Liver (tissue), 9 donors: ENCODE data around the gene ABCB9. TPM values are rescaled to one million over a fixed set of nuclear protein-coding genes. Genes with fewer than 3 reads are reported as not detected.

Experiments
- DNase-seq: peaks from one replicate; pipeline ENCODE4 v3.0.0-alpha.2; 2017; ENCODE audit warnings: low spot score
- H3K27ac ChIP-seq, 2 donors: one replicate each; pipeline ENCODE4 v1.7.0; 2013; ENCODE audit warnings: inconsistent platforms in 2 of 2, low read length in 2 of 2, control low read depth in 1 of 2, low read depth in 1 of 2, mild to moderate bottlenecking in 1 of 2
- H3K27me3 ChIP-seq, 4 donors: one replicate each; pipeline versions ENCODE4 v1.6.1 to v1.7.0; 2013; ENCODE audit warnings: low read length in 3 of 4, inconsistent platforms in 1 of 4, mild to moderate bottlenecking in 1 of 4, moderate library complexity in 1 of 4; ENCODE audit not compliant: control insufficient read depth in 4 of 4, insufficient read depth in 4 of 4
- H3K36me3 ChIP-seq, 4 donors: one replicate each; pipeline versions ENCODE4 v1.6.1 to v1.7.0; 2013; ENCODE audit warnings: low read length in 3 of 4, mild to moderate bottlenecking in 3 of 4, low read depth in 1 of 4, moderate library complexity in 1 of 4; ENCODE audit not compliant: control insufficient read depth in 4 of 4, insufficient read depth in 3 of 4
- H3K4me1 ChIP-seq, 4 donors: one replicate each; pipeline versions ENCODE4 v1.6.1 to v1.7.0; 2013; ENCODE audit warnings: low read length in 3 of 4, mild to moderate bottlenecking in 3 of 4, moderate library complexity in 1 of 4; ENCODE audit not compliant: control insufficient read depth in 4 of 4, insufficient read depth in 4 of 4
- H3K4me3 ChIP-seq, 3 donors: one replicate each; pipeline versions ENCODE4 v1.6.1 to v1.7.0; 2013; ENCODE audit warnings: low read length in 3 of 3, control low read depth in 1 of 3, low read depth in 1 of 3, mild to moderate bottlenecking in 1 of 3
- H3K9ac ChIP-seq, 2 donors: one replicate each; pipeline ENCODE4 v1.7.0; 2013; ENCODE audit warnings: low read length in 2 of 2, mild to moderate bottlenecking in 2 of 2, moderate library complexity in 2 of 2, control low read depth in 1 of 2, low read depth in 1 of 2
- H3K9me3 ChIP-seq, 4 donors: one replicate each; pipeline versions ENCODE4 v1.6.1 to v1.7.0; 2013; ENCODE audit warnings: low read length in 3 of 4; ENCODE audit not compliant: control insufficient read depth in 4 of 4
- ATF3 ChIP-seq: IDR thresholded peaks from 2 replicates; pipeline ENCODE4 v1.6.1; 2016; ENCODE audit warnings: antibody characterized with exemption
- CTCF ChIP-seq: fragments of 150-350 bp; IDR thresholded peaks from 2 replicates; pipeline ENCODE4 v1.5.1; 2017; ENCODE audit warnings: improper control_type of control experiment, low read depth, low read length; ENCODE audit not compliant: missing input control
- EGR1 ChIP-seq, 2 donors: IDR thresholded peaks; 2 replicates each; pipeline ENCODE4 v1.6.1; 2016 to 2018; ENCODE audit warnings: antibody characterized with exemption in 2 of 2, low read depth in 2 of 2
- FOXA1 ChIP-seq: IDR thresholded peaks from 2 replicates; pipeline ENCODE4 v1.6.1; 2016; ENCODE audit warnings: antibody characterized with exemption
- FOXA2 ChIP-seq: IDR thresholded peaks from 2 replicates; pipeline ENCODE4 v1.6.1; 2016; ENCODE audit warnings: antibody characterized with exemption
- GABPA ChIP-seq, 2 donors: IDR thresholded peaks in 1 of 2; conservative IDR thresholded peaks in 1 of 2; 2 replicates each; pipeline ENCODE4 v1.6.1; 2016; ENCODE audit warnings: antibody characterized with exemption in 2 of 2, mild to moderate bottlenecking in 1 of 2, moderate library complexity in 1 of 2
- HNF4A ChIP-seq, 2 donors: conservative IDR thresholded peaks; 2 replicates each; pipeline ENCODE4 v1.6.1; 2016; ENCODE audit warnings: antibody characterized with exemption in 2 of 2, mild to moderate bottlenecking in 2 of 2
- HNF4G ChIP-seq: IDR thresholded peaks from 2 replicates; pipeline ENCODE4 v1.6.1; 2016; ENCODE audit warnings: antibody characterized with exemption
- JUND ChIP-seq, 2 donors: IDR thresholded peaks; 2 replicates each; pipeline ENCODE4 v1.6.1; 2016; ENCODE audit warnings: antibody characterized with exemption in 2 of 2
- MAX ChIP-seq: IDR thresholded peaks from 2 replicates; pipeline ENCODE4 v1.6.1; 2016; ENCODE audit warnings: antibody characterized with exemption
- NR2F2 ChIP-seq: IDR thresholded peaks from 2 replicates; pipeline ENCODE4 v1.6.1; 2016; ENCODE audit warnings: antibody characterized with exemption
- RAD21 ChIP-seq, 2 donors: IDR thresholded peaks; 2 replicates each; pipeline ENCODE4 v1.6.1; 2016; ENCODE audit warnings: antibody characterized with exemption in 2 of 2, mild to moderate bottlenecking in 2 of 2
- REST ChIP-seq: IDR thresholded peaks from 2 replicates; pipeline ENCODE4 v1.6.1; 2016; ENCODE audit warnings: antibody characterized with exemption, mild to moderate bottlenecking
- RXRA ChIP-seq, 2 donors: IDR thresholded peaks; 2 replicates each; pipeline ENCODE4 v1.6.1; 2017 to 2018; ENCODE audit warnings: antibody characterized with exemption in 2 of 2, mild to moderate bottlenecking in 1 of 2
- SP1 ChIP-seq: IDR thresholded peaks from 2 replicates; pipeline ENCODE4 v1.6.1; 2018; ENCODE audit warnings: antibody characterized with exemption, mild to moderate bottlenecking
- TAF1 ChIP-seq: conservative IDR thresholded peaks from 2 replicates; pipeline ENCODE4 v1.6.1; 2016; ENCODE audit warnings: antibody characterized with exemption, mild to moderate bottlenecking
- YY1 ChIP-seq: IDR thresholded peaks from 2 replicates; pipeline ENCODE4 v1.6.1; 2016; ENCODE audit warnings: antibody characterized with exemption, mild to moderate bottlenecking
- ZBTB33 ChIP-seq: IDR thresholded peaks from 2 replicates; pipeline ENCODE4 v1.6.1; 2016; ENCODE audit warnings: antibody characterized with exemption
- WGBS: extraction: QIAGEN DNeasy Blood & Tissue Kit; methylation state at CpG from one replicate; pipeline ENCODE4 v1.1.7; 2013; 5-methylcytosine and 5-hydroxymethylcytosine counted together
- polyA plus RNA-seq, 2 donors: library from polyadenylated mRNA; stranded (reverse) in 1 of 2; unstranded in 1 of 2; fragments of 200-250 nt in 1 of 2; fragments of >200 nt in 1 of 2; fragmentation: Nextera tagmentation in 1 of 2; extraction: Ambion mirVana in 1 of 2; gene quantifications; one replicate each; pipeline versions ENCODE4 v1.2.1 to v1.2.3, GENCODE V29; 2013 to 2015
- total RNA-seq, 2 donors: library from RNA; depleted of rRNA; stranded (reverse); fragments of >200 nt; gene quantifications; one replicate each; pipeline ENCODE4 v1.2.3, GENCODE V29; 2014
- donor health status: healthy.
- donor health status: healthy.
- donor health status: healthy.
- donor health status: healthy.
- donor health status: healthy.

The ABCB9 gene
- total and polyA plus RNA-seq, 4 donors: 0.29 to 3.3 (median 1.3) TPM

GRCh38 chr12:122997343-122998250 is 31.3 kb upstream of the ABCB9 start:
- no peaks in the 10 kb centered on the region for H3K9me3 ChIP-seq
- 92% methylated on average over 25 of the region's 25 CpGs for WGBS
- peaks cover 33 to 67% (median 63%) of the 10 kb centered on the region in 4 donors for H3K4me1 ChIP-seq
- H3K9ac ChIP-seq: no peak overlapping the region
- no peak for TF ChIP-seq TAF1
- TF ChIP-seq EGR1 (IDR thresholded peaks at IDR 0.05; ENCODE audit: low read depth in 2 of 2): no peak
- no peak for TF ChIP-seq RXRA (IDR thresholded peaks at IDR 0.05)
- TF ChIP-seq YY1: no peak
- TF ChIP-seq RAD21 (IDR thresholded peaks at IDR 0.05): no peak
- TF ChIP-seq GABPA (IDR thresholded peaks at IDR 0.05 in 1 of 2, conservative IDR thresholded peaks at IDR 0.05 in 1 of 2): no peak
- TF ChIP-seq ATF3: no peak
- TF ChIP-seq FOXA1: no peak
- peaks cover 0 to 3% (median 0%) of the 10 kb centered on the region in 4 donors for H3K36me3 ChIP-seq
- no peak for DNase-seq
- H3K27me3 ChIP-seq: no peaks in the 10 kb centered on the region
- no peak overlapping the region for H3K4me3 ChIP-seq
- no peak overlapping the region for H3K27ac ChIP-seq

GRCh38 chr12:122996621-122997342 is 30.5 kb upstream of the ABCB9 start:
- Histone ChIP-seq H3K36me3 (peaks cover 0 to 3% (median 0%) of the 10 kb centered on the region in 4 donors), H3K4me1 (peaks cover 33 to 70% (median 64%) of the 10 kb centered on the region in 4 donors), H3K4me3 (no peak overlapping the region), H3K9ac (no peak overlapping the region), H3K27ac (peak overlapping the region; percentile 52 to 63), H3K9me3 (no peaks in the 10 kb centered on the region), H3K27me3 (no peaks in the 10 kb centered on the region)
- WGBS: 86% methylated on average over 16 of the region's 16 CpGs
- DNase-seq: no peak
- TF ChIP-seq FOXA2: no peak
- no peak for TF ChIP-seq ZBTB33
- TF ChIP-seq REST: no peak
- no peak for TF ChIP-seq ATF3
- TF ChIP-seq RAD21 (IDR thresholded peaks at IDR 0.05): no peak
- no peak for TF ChIP-seq EGR1 (IDR thresholded peaks at IDR 0.05; ENCODE audit: low read depth in 2 of 2)
- TF ChIP-seq RXRA (IDR thresholded peaks at IDR 0.05): no peak
- TF ChIP-seq NR2F2: no peak
- no peak for TF ChIP-seq CTCF
- TF ChIP-seq FOXA1: no peak
- TF ChIP-seq HNF4A (conservative IDR thresholded peaks at IDR 0.05): no peak
- TF ChIP-seq YY1: no peak
- no peak for TF ChIP-seq SP1
- no peak for TF ChIP-seq MAX
- no peak for TF ChIP-seq TAF1
- no peak for TF ChIP-seq JUND (IDR thresholded peaks at IDR 0.05)
- no peak for TF ChIP-seq GABPA (IDR thresholded peaks at IDR 0.05 in 1 of 2, conservative IDR thresholded peaks at IDR 0.05 in 1 of 2)
- no peak for TF ChIP-seq HNF4G
